ENCODE results near the gene DCK.
A peak's percentile ranks its signal among the peaks of the same experiment; 100 is the strongest.
"Not testable (repeated sequence)": the region's sequence is repeated elsewhere in the genome, so short reads cannot be mapped to it uniquely, and the experiment has no call there.

The DCK gene

DNA sequence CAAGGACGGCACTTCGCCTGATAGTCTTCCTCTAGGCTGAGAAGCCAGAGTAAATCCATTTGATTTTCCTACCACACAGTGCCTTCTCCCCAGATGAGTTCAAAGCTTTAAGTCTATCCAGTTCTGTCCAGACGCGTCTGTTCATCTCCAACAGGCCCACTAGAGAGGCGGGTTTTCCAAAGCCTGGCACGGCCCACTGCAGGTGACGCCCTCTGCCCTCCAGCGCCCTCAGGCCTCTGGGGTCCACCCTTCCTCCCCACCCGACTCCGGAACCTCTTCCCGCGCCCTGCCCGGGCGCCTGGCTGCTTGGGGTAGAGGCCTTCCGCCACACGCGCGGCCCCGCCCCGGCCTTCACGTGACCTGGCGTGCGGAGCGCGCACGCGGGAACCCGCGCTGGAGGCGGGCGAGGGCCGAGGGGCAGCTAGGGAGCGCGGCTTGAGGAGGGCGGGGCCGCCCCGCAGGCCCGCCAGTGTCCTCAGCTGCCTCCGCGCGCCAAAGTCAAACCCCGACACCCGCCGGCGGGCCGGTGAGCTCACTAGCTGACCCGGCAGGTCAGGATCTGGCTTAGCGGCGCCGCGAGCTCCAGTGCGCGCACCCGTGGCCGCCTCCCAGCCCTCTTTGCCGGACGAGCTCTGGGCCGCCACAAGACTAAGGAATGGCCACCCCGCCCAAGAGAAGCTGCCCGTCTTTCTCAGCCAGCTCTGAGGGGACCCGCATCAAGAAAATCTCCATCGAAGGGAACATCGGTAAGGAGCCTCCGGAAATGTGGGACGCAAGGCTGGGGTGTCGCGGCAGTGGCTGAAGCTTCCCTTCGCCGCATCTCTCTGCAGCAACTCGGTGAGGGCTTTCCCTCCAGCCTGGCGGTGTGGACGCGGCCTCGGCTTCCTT, at the start of gene DCK:
Gene DCK, plus strand, starts transcription at position 469 of the 888 bp plus-strand sequence. Its CDS starts 187 bp downstream, at position 656.
- DNase-seq = peak; percentile 94

DNA sequence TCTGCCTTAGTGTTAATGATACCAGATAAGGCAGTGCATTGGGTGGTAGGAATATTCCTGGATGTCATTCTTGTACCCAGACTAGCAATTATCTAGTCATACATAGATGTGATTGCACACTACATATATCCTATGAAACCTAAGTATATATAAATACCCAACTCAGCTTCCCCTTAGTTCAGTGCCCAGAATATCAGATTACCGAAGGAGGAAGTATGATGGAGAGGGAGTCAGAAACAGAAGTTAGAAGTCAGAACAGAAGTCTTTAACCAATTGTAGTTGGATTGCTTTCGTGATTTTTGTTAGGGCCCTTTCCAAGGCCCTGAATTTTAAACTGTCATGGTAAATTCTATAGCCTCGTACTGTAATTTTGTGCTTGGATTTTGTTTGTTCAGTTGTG, 48.4 kb upstream of the DCK start:
- DNase-seq = no peak

DNA sequence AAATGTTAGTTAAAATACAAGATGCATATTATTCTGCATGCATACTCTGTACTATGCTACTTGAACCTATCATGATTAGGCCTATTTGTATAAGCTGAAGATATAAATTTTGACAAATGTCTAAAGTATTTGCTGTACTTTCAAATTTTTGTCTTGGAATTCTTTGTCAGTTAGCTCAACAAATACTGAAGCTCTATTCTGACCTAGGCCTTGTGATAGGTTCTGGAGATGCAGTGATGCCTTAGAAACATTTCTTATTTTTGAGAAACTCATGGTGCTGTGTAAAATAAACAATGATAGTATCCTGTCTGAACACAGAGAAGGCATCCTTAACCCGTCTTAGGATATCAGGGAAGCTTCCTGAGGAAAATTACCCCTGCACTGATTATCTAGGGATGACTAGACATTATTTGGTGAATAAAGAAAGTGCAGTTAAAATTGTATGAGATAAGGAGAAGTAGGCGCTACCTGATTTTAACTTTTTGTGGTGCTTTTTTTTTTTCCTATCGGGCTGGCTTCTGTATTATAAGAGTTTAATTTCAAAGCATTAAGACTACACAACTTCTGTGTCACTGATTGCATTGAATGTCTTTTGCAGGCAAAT, 47.9 kb upstream of the DCK start:
- DNase-seq = no peak

DNA sequence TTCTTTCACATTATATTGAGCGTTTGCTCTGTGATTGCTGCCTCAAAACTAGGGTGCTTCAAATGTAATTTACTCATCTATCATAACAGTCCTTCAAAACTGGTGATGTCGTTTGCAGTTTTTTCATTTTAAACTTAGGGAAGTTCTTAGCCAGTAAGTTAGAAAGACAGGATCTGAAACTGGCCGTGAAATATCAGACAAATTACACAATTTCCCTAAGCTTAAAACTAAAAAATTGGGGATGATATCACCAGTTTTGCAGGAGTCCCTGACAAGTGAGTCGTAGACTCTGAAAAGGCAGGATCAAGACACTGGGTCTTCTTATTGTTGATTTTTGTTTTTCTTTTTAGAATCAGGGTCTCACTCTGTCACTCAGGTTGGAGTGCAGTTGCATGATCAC, 46.5 kb upstream of the DCK start:
- no peak for DNase-seq

DNA sequence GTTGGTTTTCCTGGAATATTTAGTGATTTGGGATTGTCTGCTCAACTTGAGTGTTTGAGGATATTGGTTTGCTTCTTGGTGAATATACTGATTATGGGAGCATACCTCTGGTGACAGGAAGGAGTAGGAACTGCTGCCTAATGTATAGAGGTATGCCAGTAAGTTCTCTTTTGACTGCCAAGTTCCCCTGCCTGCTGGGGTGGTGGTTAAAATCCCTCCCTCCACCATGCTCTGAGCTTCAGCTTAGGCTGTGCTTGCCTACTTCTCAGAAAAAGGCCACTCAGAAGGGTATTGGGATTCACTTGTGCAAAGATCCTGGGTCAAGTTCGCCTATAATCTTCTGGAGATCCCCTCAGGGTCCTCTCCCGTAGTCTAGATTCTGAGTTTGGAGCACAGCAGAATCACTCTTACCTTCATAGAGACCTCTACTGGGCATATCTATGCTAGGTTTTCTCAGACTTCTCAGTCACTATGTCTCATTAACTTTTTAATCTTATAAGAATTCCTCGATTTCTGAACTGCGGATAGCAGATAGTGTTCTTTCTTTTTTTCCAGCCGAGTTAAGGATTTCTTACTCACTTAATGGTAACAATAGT, 44.7 kb upstream of the DCK start:
- DNase-seq = no peak

DNA sequence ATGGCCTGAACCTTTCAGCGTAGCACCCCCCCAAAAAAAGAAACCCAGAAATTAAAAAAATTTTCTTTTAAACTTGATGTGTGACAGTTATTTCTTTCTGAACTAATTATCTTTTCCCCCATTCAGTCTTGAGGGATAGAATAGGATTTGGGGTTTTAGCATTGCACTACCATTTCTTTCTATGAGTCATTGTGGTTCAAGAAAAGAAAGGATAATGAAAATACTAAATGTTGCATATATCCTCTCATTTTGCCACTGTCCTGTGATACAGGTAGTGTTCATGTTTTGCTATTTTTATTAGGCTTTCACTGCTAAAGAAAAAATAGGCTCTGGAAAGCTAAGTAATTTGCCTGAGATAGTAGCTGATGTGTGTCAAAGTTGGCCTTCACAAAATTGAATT, 39.4 kb upstream of the DCK start:
- DNase-seq = no peak

DNA sequence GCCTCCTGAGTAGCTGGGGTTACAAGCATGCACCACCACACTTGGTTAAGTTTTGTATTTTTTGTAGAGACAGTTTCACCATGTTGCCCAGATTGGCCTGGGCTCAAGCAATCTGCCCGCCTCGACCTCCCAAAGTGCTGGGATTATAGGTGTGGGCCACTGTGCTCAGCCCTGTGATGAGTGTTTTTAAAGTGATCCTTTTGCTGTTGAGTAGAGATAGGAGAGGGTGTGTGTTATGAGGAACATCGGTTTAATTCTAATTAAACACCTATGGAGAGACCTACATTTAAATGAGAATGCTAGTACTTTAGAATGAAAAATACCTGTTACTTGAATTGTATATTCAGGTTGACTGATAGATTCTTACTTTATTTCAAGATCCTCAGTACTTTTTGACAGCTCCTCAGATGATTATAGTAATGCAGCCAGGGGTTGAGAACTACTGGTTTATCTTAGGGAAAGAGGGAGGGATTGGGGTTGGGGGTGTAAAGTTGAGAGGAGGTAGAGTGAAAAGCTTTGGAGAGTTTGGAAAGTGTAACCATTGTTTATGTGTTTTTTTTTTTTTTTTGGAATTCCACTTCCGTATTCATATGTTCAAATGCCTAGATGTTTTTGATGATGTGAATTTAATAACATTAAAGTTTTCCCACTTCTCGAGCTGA, 36.8 kb upstream of the DCK start:
- DNase-seq = no peak

DNA sequence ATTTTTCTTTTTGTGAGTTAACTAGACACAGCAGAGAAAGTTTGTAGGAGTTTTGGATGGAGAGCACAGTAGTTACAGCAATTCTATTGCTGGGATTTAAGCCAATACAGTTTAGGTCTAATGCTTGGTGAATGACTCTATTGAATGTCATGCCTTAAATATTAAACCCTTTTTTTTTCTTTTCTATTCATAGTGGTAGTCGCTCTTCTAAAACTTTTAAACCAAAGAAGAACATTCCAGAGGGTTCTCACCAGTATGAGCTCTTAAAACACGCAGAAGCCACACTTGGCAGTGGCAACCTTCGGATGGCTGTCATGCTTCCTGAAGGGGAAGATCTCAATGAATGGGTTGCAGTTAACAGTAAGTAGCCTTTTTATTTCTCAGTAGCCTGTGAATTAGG, 34.8 kb upstream of the DCK start:
- no peak for DNase-seq

DNA sequence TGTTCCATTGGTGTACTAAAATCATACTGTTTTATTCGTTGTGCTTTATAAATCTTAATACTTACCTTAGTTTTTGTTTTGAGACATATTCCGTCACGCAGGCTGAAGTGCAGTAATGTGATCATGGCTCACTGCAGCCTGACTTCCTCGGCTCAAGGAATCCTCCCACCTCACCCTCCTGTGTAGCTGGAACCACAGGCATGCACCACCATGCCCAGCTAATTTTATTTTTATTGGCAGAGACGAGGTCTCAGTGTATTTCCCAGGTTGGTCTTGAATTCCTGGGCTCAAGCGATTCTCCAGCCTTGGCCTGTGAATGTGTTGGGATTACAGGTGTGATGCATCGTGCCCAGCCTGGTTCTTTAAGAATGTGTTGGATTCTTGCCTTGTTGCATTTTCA, 24.4 kb upstream of the DCK start:
- no peak for DNase-seq

DNA sequence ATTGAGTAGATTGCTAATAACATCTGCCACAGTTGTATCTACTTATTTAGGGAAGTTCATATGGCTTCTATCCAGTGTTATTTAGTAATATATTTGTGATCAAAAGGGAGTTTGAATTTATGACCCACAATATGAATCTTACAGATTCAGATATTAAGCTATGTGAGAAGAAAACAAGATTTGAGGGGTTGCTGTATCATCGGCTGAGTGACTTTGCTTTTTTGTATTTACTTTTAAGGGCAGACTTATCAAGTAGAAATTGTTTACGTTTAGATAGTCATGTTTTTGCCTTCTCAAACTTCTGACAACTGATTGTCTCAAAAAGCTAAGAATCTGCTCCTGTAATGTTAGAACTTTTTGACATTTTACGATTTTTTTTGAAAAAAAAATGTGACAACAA, 17.2 kb upstream of the DCK start:
- no peak for DNase-seq

DNA sequence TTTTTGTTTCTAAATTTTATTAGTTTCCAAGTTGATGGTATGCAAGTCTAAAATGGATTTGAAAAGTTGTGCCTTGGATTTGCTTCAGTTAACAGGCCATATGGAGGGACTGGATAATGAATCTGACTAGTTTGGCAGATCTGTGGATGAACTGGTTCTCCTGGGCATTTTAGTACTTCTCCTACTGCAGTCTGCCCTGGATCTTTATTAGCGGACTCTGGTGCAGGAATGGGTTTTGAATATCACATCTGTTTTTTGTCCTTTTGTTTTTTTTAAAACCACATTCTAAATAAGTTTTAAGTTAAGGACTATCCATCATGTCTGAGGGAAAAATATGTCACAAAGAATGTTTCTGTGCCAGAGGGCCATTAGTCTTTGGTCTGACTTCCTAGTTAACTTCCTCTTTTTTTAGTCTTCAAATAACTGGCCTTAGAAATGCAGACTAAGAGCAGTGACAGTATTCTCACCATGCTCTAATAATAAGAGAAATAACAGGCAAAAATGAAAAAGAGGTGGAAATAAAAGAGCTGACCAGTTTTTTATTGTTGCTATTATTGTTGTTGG, 13.9 kb upstream of the DCK start:
- no peak for DNase-seq

DNA sequence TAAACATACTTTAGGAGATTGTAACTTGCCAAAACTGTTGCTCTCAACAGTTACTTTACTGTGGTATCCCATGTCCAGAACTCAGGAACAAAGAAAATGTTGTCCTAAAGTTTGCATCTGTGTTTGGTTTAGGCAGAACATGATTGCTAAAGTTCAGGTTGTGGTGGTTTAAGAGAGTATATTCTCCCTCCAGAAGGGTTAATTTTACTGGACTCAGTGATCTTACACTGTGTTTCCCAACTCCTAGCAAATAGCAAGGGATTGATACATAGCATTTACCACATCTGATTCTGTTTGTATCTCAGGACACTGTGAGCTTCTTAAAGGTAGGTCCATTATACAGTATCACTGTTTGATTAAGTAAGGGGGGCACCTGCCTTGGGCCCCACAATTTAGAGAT, 13.3 kb upstream of the DCK start:
- DNase-seq = no peak

DNA sequence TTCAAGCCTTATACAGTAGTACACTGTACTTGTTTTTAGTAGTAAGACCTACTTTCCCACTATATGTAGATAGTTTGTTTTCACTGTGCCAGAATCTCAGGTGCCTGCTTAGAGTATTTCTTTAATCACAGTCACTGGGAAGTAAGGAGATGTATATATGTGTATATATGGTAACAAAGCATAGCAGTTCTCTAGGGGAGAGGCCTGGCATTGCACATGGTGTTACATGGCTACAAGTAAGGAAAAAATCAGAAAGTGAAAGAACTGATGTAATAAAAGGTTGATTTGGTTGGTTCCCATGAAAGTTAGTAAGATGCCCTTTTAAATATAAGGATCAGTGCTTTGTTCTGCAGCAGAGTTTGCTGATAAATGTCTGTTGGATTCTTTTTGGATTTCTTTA, 9.3 kb upstream of the DCK start:
- no peak for DNase-seq

DNA sequence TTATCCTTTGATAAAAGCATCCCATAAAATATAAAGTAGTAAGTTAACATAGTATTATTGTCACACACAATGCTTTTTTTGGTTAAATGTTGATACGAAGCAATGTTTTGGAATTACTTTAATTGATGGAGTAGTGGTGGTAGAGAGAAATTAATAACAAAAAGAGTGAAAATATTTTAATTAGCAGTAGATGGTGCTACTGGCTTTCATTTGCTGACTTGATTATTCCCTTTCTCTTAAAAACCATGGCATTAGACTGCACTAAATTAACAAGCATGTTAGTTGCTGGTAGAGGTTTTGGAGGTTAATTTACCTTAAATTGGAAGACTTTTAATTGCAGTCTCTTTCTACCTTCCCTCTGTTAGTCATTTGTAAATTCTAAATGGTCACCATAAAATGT, 8.9 kb upstream of the DCK start:
- DNase-seq = no peak

DNA sequence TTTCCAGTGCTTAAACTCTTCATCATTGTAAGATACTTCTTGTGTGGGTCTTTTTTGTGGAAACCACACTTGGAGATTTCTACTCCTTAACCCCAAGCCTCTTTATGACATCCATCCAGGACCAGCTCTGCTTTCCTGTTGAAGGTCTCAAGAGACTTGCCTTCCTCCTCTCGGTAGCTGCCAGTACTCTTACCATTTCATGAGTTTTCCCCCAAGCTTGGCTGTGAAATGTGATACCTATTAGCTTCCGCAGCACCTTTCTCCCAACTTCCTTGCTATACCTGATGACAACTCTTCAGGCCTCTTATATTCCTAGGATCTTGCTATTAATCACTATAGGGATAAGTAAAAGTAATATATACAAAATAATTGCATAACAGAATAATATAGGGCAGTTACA, 1.9 kb upstream of the DCK start:
- DNase-seq = no peak

DNA sequence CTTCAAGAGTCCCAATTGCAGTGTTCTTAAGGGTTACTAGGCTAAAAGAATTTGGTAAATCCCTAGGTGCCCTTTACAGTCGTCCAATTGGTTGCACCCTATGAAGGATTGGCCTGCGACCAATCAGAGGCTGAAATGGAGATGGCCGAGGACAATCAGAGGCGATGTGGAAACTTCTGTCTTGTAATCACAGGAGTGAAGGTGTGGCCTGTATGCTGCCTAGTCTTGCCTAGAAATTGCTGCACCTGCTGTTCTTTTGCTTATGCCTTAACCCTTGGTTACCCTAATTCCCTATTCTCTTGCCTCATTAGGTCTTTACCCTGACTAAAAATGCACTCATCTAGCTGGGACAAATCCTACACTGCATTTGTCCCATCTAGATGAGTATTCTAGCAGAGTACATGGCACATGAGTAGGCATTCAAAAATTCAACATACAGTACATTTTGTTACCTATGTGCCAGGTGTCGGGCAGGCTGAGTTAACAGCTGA, 1.0 kb upstream of the DCK start:
- no peak for DNase-seq

DNA sequence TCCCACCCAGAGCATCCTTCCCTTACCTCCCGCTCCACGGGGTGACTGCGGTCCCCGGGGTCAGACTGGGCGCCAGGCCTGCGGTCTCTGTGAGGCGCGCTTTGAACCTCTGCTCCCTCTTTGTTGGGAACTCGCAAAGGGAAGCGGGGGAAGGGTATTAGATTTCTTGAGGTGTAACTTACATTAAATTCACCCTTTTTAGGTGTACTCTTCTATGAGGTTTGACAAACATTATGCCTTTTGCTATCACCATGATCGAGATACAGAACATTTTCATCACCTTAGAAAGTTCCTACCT, 569 bp downstream of the DCK start:
- DNase-seq = no peak

DNA sequence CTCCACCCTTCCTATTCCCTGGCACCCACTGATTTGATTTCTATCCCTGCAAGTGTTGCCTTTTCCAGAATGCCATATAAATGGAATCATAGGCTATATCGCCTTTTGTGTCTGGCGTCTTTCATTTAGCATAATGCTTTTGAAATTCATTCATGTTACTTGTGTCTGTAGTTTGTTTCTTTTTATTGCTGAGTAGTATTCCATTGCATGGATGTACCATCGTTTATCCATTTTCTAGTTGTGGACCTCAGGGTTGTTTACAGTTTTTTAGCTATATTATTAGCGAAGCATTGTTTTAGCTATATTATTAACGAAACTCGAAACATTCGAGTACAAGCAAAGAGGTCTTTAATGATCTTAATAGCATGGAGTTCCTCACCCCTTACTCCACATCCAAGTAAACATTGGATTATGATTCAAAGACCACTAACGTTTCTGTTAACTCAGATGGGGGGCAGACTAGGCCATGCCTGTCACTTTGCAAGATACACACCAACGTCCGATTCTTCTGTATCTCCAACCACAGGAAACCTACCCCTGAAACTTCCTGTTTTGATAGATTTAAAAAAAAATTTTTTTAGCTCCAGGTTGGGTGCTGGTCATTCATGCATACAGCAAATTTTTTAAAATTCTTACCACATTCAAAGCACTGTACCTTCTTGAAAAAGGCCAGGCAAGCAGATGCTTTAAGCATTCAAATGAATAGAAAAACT, 1.1 kb downstream of the DCK start:
- DNase-seq = no peak

DNA sequence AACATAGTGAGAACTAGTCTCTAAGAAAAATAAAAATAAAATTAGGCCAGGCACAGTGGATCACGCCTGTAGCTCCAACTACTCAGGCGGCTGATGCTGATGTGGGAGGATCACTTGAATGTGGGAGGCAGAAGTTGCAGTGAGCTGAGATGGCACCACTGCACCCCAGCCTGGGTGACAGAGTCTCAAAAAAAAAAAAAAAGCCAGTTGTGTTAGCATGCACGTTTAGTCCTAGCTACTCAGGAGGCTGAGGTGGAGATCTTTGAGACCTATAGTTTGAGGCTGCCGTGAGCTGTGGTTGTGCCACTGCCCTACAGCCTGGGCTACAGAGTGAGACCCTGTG, 2.5 kb downstream of the DCK start:
- DNase-seq = no peak

DNA sequence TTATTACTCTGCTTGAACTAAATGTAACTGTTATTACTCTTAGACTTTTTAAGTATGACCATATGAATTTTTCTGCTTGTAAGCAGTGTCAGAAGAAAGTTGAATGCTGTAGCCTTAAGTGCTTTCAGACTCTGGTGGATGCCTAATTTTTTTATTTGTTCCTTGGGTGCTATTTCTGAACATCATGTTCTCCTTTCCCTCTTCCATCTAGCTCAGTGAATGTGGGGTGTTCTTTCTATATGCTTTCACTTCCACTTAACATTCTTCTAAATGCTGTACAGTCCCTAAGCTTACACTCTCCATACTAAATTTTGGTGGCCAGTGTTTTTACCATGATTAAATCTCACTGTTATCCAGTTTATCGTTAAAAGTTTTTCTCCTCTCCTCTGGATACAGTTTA, 3.6 kb downstream of the DCK start:
- no peak for DNase-seq

DNA sequence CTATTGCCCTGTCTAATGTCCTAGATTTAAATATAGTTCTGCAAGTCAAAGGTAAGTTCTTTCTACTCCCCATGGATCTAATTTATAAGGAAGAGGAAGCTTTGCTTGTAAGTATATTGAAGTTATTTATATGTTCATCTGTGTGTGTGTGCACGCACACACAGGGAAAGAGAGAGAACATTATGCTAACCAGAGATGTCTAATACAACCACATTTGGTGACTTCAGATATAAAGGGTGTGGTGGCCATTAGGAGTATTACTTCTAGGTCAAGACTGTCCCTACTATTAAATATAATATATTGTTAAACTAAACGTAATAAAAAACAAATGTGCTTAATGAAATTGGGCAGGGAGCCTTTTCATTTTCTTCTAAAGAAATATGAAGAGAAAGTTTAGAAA, 4.1 kb downstream of the DCK start:
- DNase-seq = no peak

DNA sequence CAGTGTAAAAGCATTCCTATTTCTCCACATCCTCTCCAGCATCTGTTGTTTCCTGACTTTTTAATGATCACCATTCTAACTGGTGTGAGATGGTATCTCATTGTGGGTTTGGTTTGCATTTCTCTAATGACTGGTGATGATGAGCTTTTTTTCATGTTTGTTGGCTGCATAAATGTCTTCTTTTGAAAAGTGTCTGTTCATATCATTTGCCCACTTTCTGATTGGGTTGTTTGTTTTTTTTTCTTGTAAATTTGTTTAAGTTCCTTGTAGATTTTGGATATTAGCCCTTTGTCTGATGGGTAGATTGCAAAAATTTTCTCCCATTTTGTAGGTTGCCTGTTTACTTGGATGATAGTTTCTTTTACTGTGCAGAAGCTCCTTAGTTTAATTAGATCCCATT, 6.2 kb downstream of the DCK start:
- not testable (repeated sequence) for DNase-seq

DNA sequence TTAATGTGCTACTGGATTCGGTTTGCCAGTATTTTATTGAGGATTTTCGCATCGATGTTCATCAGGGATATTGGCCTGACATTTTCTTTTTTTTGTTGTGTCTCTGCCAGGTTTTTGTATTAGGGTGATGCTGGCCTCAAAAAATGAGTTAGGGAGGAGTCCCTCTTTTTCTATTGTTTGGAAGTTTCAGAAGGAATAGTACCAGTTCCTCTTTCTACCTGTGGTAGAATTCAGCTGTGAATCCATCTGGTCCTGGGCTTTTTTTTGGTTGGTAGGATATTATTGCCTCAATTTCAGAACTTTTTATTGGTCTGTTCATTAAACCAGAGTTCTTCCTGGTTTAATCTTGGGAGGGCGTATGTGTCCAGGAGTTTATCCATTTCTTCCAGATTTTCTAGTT, 7.9 kb downstream of the DCK start:
- DNase-seq = not testable (repeated sequence)

Data from femur (tissue), 1 donor.